Liver (tissue), 9 donors: ENCODE data around the gene SMAD7. TPM values are rescaled to one million over a fixed set of nuclear protein-coding genes. Genes with fewer than 3 reads are reported as not detected.

Source experiments
- DNase-seq: peaks from one replicate; pipeline ENCODE4 v3.0.0-alpha.2; 2017; ENCODE audit warnings: low spot score
- H3K27ac ChIP-seq, 2 donors: one replicate each; pipeline ENCODE4 v1.7.0; 2013; ENCODE audit warnings: inconsistent platforms in 2 of 2, low read length in 2 of 2, control low read depth in 1 of 2, low read depth in 1 of 2, mild to moderate bottlenecking in 1 of 2
- H3K27me3 ChIP-seq, 4 donors: one replicate each; pipeline versions ENCODE4 v1.6.1 to v1.7.0; 2013; ENCODE audit warnings: low read length in 3 of 4, inconsistent platforms in 1 of 4, mild to moderate bottlenecking in 1 of 4, moderate library complexity in 1 of 4; ENCODE audit not compliant: control insufficient read depth in 4 of 4, insufficient read depth in 4 of 4
- H3K36me3 ChIP-seq, 4 donors: one replicate each; pipeline versions ENCODE4 v1.6.1 to v1.7.0; 2013; ENCODE audit warnings: low read length in 3 of 4, mild to moderate bottlenecking in 3 of 4, low read depth in 1 of 4, moderate library complexity in 1 of 4; ENCODE audit not compliant: control insufficient read depth in 4 of 4, insufficient read depth in 3 of 4
- H3K4me1 ChIP-seq, 4 donors: one replicate each; pipeline versions ENCODE4 v1.6.1 to v1.7.0; 2013; ENCODE audit warnings: low read length in 3 of 4, mild to moderate bottlenecking in 3 of 4, moderate library complexity in 1 of 4; ENCODE audit not compliant: control insufficient read depth in 4 of 4, insufficient read depth in 4 of 4
- H3K4me3 ChIP-seq, 3 donors: one replicate each; pipeline versions ENCODE4 v1.6.1 to v1.7.0; 2013; ENCODE audit warnings: low read length in 3 of 3, control low read depth in 1 of 3, low read depth in 1 of 3, mild to moderate bottlenecking in 1 of 3
- H3K9ac ChIP-seq, 2 donors: one replicate each; pipeline ENCODE4 v1.7.0; 2013; ENCODE audit warnings: low read length in 2 of 2, mild to moderate bottlenecking in 2 of 2, moderate library complexity in 2 of 2, control low read depth in 1 of 2, low read depth in 1 of 2
- H3K9me3 ChIP-seq, 4 donors: one replicate each; pipeline versions ENCODE4 v1.6.1 to v1.7.0; 2013; ENCODE audit warnings: low read length in 3 of 4; ENCODE audit not compliant: control insufficient read depth in 4 of 4
- CTCF ChIP-seq: fragments of 150-350 bp; IDR thresholded peaks from 2 replicates; pipeline ENCODE4 v1.5.1; 2017; ENCODE audit warnings: improper control_type of control experiment, low read depth, low read length; ENCODE audit not compliant: missing input control
- EGR1 ChIP-seq, 2 donors: IDR thresholded peaks; 2 replicates each; pipeline ENCODE4 v1.6.1; 2016 to 2018; ENCODE audit warnings: antibody characterized with exemption in 2 of 2, low read depth in 2 of 2
- FOXA2 ChIP-seq: IDR thresholded peaks from 2 replicates; pipeline ENCODE4 v1.6.1; 2016; ENCODE audit warnings: antibody characterized with exemption
- GABPA ChIP-seq, 2 donors: IDR thresholded peaks in 1 of 2; conservative IDR thresholded peaks in 1 of 2; 2 replicates each; pipeline ENCODE4 v1.6.1; 2016; ENCODE audit warnings: antibody characterized with exemption in 2 of 2, mild to moderate bottlenecking in 1 of 2, moderate library complexity in 1 of 2
- HNF4A ChIP-seq, 2 donors: conservative IDR thresholded peaks; 2 replicates each; pipeline ENCODE4 v1.6.1; 2016; ENCODE audit warnings: antibody characterized with exemption in 2 of 2, mild to moderate bottlenecking in 2 of 2
- HNF4G ChIP-seq: IDR thresholded peaks from 2 replicates; pipeline ENCODE4 v1.6.1; 2016; ENCODE audit warnings: antibody characterized with exemption
- RXRA ChIP-seq, 2 donors: IDR thresholded peaks; 2 replicates each; pipeline ENCODE4 v1.6.1; 2017 to 2018; ENCODE audit warnings: antibody characterized with exemption in 2 of 2, mild to moderate bottlenecking in 1 of 2
- SP1 ChIP-seq: IDR thresholded peaks from 2 replicates; pipeline ENCODE4 v1.6.1; 2018; ENCODE audit warnings: antibody characterized with exemption, mild to moderate bottlenecking
- TAF1 ChIP-seq: conservative IDR thresholded peaks from 2 replicates; pipeline ENCODE4 v1.6.1; 2016; ENCODE audit warnings: antibody characterized with exemption, mild to moderate bottlenecking
- YY1 ChIP-seq: IDR thresholded peaks from 2 replicates; pipeline ENCODE4 v1.6.1; 2016; ENCODE audit warnings: antibody characterized with exemption, mild to moderate bottlenecking
- WGBS: extraction: QIAGEN DNeasy Blood & Tissue Kit; methylation state at CpG from one replicate; pipeline ENCODE4 v1.1.7; 2013; 5-methylcytosine and 5-hydroxymethylcytosine counted together
- polyA plus RNA-seq, 2 donors: library from polyadenylated mRNA; stranded (reverse) in 1 of 2; unstranded in 1 of 2; fragments of 200-250 nt in 1 of 2; fragments of >200 nt in 1 of 2; fragmentation: Nextera tagmentation in 1 of 2; extraction: Ambion mirVana in 1 of 2; gene quantifications; one replicate each; pipeline versions ENCODE4 v1.2.1 to v1.2.3, GENCODE V29; 2013 to 2015
- total RNA-seq, 2 donors: library from RNA; depleted of rRNA; stranded (reverse); fragments of >200 nt; gene quantifications; one replicate each; pipeline ENCODE4 v1.2.3, GENCODE V29; 2014
- TF ChIP-seq, protein P1 (sequence below): IDR thresholded peaks from 2 replicates; pipeline ENCODE4 v1.6.1; 2016; ENCODE audit warnings: antibody characterized with exemption
- TF ChIP-seq, protein P2 (sequence below): IDR thresholded peaks from 2 replicates; pipeline ENCODE4 v1.6.1; 2016; ENCODE audit warnings: antibody characterized with exemption
- TF ChIP-seq, protein P3 (sequence below): IDR thresholded peaks from 2 replicates; pipeline ENCODE4 v1.6.1; 2016; ENCODE audit warnings: antibody characterized with exemption
- donor health status: healthy.
- donor health status: healthy.
- donor health status: healthy.
- donor health status: healthy.
- donor health status: healthy.

Gene SMAD7
- total and polyA plus RNA-seq, 4 donors: 3.2 to 11.8 (median 10.1) TPM

DNA sequence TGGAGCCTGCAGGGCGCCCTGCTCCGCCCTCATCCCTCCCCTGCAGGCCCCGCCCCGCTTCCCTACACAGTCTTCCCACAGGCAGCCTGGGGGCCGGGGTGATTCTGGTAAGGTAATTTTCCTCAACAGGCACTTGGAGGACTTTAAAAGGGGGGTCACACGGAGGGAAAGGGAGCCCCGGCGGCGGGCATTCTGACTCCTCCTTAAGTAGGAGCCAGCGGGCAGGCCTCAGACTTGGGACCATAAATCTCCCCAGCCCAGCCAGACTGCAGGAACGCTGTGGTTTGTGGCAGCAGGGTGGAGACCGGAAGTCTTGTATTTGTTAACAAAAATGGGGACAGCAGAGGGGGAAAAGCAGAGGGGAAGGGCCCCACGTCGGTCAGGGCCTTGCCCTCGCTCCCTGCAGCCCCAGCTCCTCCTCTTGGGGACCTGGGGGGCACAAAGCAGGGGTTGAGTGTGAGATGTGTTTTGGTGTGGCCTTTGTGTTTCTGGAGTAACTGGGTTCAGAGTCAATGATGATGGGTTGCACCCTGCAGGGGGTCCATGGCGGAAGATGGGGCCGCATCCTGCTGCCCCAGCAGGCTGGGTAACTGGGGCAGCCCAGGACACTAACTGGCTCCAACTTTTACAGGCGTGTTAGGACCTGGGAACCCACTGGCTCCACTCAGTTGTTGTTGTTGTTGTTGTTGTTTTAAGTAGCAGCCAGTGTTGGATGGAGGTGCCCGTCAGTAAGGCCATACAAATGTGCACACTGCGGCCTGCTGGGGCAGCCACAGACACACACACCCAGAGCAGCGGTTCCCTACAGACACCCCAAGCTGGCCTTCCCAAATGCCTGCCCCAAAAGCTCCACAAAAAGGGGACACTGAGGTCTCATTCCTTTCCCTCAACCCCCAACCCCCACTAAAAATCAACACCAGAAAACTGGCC, 27.7 kb downstream of the SMAD7 start:
- DNase-seq: no peak
- TF ChIP-seq, protein P1, sequence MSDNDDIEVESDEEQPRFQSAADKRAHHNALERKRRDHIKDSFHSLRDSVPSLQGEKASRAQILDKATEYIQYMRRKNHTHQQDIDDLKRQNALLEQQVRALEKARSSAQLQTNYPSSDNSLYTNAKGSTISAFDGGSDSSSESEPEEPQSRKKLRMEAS: no peak
- TF ChIP-seq EGR1 (IDR thresholded peaks at IDR 0.05; ENCODE audit: low read depth in 2 of 2): no peak
- TF ChIP-seq CTCF: no peak
- TF ChIP-seq, protein P2, sequence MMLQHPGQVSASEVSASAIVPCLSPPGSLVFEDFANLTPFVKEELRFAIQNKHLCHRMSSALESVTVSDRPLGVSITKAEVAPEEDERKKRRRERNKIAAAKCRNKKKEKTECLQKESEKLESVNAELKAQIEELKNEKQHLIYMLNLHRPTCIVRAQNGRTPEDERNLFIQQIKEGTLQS: no peak
- TF ChIP-seq HNF4G: no peak
- TF ChIP-seq, protein P3, sequence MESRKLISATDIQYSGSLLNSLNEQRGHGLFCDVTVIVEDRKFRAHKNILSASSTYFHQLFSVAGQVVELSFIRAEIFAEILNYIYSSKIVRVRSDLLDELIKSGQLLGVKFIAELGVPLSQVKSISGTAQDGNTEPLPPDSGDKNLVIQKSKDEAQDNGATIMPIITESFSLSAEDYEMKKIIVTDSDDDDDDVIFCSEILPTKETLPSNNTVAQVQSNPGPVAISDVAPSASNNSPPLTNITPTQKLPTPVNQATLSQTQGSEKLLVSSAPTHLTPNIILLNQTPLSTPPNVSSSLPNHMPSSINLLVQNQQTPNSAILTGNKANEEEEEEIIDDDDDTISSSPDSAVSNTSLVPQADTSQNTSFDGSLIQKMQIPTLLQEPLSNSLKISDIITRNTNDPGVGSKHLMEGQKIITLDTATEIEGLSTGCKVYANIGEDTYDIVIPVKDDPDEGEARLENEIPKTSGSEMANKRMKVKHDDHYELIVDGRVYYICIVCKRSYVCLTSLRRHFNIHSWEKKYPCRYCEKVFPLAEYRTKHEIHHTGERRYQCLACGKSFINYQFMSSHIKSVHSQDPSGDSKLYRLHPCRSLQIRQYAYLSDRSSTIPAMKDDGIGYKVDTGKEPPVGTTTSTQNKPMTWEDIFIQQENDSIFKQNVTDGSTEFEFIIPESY: no peak
- no peak for TF ChIP-seq FOXA2
- no peak for TF ChIP-seq SP1
- TF ChIP-seq HNF4A (conservative IDR thresholded peaks at IDR 0.05): no peak
- TF ChIP-seq GABPA (IDR thresholded peaks at IDR 0.05 in 1 of 2, conservative IDR thresholded peaks at IDR 0.05 in 1 of 2): no peak
- no peak for TF ChIP-seq RXRA (IDR thresholded peaks at IDR 0.05)
- no peak for TF ChIP-seq TAF1
- no peak for TF ChIP-seq YY1

GRCh38 chr18:48922226-48922800, 28.5 kb downstream of the SMAD7 start:
- Histone ChIP-seq H3K27ac (peak overlapping the region in 1 of 2 donors; percentile 25), H3K9ac (no peak overlapping the region), H3K4me1 (peaks cover 15 to 57% (median 35%) of the 10 kb centered on the region in 4 donors), H3K9me3 (no peaks in the 10 kb centered on the region), H3K4me3 (no peak overlapping the region), H3K36me3 (peaks cover 5 to 15% (median 7%) of the 10 kb centered on the region in 4 donors), H3K27me3 (no peaks in the 10 kb centered on the region)
- no peak for TF ChIP-seq TAF1
- TF ChIP-seq CTCF: no peak
- no peak for TF ChIP-seq RXRA (IDR thresholded peaks at IDR 0.05)
- 50% methylated on average over 7 of the region's 7 CpGs for WGBS
- no peak for DNase-seq

More for the DNA sequence above, 27.7 kb downstream of the SMAD7 start:
- Histone ChIP-seq H3K27ac (peak overlapping the region; percentile 19 to 25), H3K27me3 (no peaks in the 10 kb centered on the region), H3K4me3 (no peak overlapping the region), H3K9ac (no peak overlapping the region), H3K4me1 (peaks cover 16 to 65% (median 43%) of the 10 kb centered on the region in 4 donors), H3K9me3 (no peaks in the 10 kb centered on the region), H3K36me3 (peaks cover 5 to 15% (median 7%) of the 10 kb centered on the region in 4 donors)
- WGBS: 58% methylated on average over 21 of the region's 21 CpGs
